G401 (cell line): ENCODE results near the gene MYO5B. TPM values are rescaled to one million over a fixed set of nuclear protein-coding genes. Genes with fewer than 3 reads are reported as not detected.
"Not testable (repeated sequence)": the region's sequence is repeated elsewhere in the genome, so short reads cannot be mapped to it uniquely, and the experiment has no call there.

ENCODE experiments used
- DNase-seq: peaks from one replicate; pipeline ENCODE4 v3.0.0-alpha.2; 2015; ENCODE audit warnings: low spot score
- in situ Hi-C: cut with HindIII; loops from 2 replicates; pipeline ENCODE4 v1.10.0; 2016; ENCODE audit warnings: low sequenced_read_pairs, mixed read lengths
- total RNA-seq: library from RNA; depleted of rRNA; stranded (reverse); fragments of >200 nt; shearing (Covaris generic); gene quantifications from 2 replicates; pipeline ENCODE4 v1.2.3, GENCODE V29; 2014

Gene MYO5B
- total RNA-seq, 1 experiment from 2014 or later: not detected

DNA sequence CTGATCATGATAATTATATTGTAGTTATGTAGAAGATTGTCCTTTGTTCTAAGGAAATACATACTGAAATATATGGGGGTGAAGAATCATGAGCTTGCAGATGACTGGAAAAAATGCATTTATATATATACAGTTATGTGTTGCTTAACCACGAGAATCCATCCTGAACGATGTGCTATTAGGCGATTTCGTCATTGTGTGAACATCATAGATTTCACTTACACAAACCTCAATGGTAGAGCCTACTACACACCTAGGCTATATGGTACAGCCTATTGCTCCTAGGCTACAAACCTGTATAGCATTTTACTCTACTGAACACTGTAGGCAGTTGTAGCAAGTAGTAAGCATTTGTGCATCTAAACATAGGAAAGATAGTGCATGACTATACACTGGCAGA, 379.0 kb downstream of the MYO5B start:
- in situ Hi-C loops: no loop called here

DNA sequence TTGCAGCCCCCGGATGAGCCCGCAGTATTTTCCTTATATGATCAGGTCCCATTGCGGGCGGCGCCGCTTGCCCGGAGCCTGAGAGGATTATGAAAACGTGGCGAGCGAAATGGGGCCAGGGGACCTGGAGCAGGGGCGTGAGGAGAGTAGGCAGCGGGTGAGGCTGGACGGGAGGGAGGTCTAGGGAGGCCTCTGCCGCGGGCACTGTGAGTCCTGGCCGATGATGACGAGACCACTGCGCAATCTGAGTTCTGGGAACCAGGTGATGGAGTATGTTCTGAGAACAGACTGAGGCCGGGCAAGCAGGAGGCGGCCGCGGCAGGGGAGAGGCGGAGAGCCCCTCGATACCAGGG, 380.8 kb downstream of the MYO5B start:
- DNase-seq: no peak
- in situ Hi-C loops: no loop called here

More for the DNA sequence above, 379.0 kb downstream of the MYO5B start:
- DNase-seq: no peak

DNA sequence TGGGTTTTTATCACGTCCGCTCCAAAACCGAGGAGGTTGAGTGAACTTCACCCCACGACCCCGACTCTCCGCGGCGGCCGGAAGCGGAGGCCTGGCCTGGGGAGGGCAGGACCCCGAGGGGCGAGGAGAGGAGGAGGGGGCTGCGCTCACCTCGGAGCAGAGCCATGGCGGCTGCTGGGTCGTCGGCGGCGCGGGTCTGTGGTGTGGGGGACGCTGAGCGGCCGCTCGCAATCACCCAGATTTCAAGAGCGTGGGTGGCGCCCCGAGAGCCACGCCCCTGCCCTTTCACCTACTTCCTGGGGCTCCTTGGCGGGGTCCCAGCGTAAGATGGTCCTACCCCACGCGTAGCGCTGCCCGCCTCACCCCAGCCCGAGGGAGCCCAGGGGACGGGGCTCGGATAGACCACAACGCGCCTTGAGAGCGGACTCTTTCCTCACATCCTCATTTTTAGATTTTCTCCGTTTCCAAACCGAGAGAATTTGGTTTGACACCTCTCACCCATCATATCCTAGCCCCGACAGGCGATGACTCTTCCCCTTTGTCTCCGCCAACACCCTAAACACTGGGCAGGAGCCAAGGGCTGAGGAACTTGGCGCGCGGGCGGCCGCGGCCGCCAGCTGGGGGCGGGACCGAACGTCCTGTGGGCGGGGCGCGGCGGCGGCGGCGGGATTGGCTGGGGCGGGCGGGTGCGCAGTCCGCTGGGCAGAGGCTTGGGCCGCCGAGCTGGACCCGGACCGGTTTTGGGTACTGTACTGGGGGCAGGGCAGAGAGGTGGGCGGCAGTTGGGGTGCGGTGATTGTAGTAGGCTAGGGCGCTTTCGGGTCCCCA, 381.4 kb downstream of the MYO5B start, which contains the start of gene ACAA2:
Gene ACAA2 (minus strand): TSS at position 215 of the 828 bp plus-strand sequence. CDS start 49 bp downstream, at position 166.
- peak; percentile 83 for DNase-seq
- in situ Hi-C loops: no loop called here

DNA sequence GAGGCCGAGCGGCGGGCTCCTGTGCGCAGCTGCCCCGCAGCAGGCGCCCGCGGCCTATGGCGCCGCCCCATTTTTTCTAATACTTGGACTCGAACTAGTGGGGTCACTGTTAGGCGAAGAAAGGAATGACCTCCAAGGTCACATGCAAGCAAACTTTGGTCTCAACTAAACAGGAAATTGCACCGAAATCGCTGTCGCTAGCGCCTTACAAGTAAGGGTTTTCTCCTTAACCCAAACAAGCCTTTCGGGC, 382.0 kb downstream of the MYO5B start:
- in situ Hi-C loops: no loop called here
- DNase-seq: peak; percentile 40

DNA sequence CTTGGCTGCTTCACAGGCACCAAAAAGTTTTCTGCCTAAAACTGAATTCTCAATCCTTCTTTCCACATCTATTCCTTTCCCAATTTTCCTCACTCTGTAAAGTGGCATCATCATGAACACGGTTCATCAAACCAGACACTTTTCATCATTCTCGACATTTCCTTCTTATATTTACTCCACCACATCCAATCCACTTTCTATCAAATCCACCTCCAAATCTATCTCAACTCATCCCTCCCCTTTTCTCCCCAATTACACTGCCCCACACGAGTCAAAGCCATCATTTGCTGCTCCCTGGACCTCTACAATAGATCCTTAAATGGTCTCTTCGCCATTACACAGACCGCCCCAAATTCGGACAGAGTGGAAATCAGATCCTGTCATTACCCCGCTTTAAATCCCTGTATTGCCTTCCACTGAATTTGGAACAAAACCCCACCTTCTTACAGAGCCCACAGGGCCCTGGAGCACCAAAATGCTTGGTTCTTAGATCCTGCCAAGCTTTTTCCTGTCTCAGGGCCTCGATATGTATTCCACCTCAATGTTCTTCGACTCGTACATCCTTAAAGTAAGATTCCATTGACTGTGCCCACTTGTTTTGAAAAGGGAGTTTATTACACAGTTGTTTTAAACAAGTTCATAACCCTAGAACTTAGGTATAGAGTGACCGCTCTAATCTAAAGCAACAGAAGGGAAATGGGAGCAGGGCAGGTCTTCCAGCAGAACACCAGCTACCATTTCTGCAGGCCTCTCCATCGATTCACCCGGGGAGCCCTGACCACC, 382.5 kb downstream of the MYO5B start:
- in situ Hi-C loops: no loop called here
- peak; percentile 45 for DNase-seq

DNA sequence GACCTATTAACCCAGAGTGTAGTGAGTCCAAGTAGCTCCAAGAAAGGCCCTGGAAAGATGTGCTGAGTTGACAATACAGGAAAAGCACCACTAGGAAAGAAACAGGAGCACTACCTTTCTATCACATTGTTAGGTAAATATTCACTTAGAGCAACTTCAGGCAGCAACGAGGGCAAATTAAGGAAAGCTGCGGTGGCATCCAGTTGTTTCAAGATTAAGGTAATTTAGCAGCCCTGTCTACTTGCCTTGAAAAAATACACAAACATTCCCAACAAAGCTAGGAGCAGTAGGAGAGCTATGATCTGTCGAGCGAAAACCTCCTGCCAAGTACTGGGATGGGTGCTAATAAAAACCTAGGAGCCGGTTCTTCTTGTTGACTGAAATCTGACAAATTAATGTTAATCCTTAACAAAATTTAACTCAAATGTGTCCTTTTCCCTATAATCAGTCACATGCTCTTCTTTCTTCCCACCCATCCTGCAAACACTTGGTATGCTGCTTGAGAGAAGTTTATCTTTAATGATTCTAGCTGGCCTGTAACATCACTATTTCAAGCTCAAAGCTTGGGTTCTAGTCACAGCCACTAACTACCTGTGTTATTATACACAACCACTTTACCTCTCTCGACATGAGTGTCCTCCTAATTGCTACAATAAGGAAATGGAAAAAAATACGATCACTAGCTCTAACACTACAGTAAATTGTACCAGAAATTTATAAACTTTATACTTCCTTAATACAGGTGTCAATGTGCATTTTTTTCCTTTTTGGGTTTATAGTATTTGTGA, 383.6 kb downstream of the MYO5B start:
- in situ Hi-C loops: no loop called here
- peak; percentile 7 for DNase-seq

DNA sequence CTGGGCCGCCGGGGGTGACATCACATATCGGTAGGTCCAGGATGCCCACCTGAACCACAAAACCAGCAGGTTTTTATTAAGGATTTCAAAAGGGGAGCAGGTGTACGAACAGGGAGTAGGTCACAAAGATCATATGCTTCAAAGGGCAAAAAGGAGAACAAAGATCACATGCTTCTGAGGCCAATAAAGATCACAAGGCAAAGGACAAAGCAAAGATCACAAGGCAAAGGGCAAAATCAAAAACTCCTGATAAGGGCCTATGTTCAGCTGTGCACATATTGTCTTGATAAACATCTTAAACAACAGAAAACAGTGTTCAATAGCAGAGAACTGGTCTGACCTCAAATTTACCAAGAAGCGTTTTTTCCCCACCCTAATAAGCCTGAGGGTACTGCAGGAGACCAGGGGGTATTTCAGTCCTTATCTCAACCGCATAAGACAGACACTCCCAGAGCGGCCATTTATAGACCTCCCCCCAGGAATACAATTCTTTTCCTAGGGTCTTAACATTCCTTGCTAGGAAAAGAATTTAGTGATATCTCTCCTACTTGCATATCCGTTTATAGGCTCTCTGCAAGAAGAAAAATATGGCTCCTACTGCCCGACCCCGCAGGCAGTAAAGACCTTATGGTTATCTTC, 386.3 kb downstream of the MYO5B start:
- DNase-seq, in situ Hi-C loops: not testable (repeated sequence)

DNA sequence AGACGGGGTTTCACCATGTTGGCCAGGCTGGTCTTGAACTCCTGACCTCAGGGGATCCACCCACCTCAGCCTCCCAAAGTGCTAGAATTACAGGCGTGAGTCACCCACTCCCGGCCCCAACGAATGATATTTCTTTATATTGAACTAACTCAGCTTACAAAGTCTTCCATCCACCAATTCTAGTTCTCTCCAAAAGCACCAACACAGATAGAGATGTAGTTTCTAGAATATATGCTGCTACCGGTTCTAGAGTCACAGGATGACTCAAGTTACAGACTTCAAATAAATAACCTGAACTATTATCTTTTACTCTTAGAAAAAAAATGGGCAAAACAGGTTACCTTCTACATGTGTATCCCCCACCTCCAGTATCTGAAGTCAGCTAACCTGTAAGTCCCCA, 390.9 kb downstream of the MYO5B start:
- in situ Hi-C loops: no loop called here
- no peak for DNase-seq

DNA sequence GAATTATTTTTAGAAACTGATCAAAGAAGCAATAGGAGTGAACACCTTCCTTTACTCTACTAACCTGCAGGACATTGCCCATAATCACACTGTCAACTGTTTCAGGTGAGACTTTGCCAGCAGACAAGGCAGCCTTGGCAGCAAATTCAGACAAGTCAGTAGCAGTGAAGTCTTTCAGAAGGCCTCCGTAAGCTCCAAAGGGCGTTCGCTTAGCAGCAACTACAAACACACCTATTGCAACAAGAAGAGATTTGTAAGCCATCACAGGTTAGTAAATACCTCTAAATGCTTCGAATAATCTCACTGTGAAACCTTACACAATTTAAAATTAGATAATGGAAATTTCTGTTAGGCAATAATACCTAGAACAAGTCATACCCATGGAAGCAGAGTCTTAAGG, 392.3 kb downstream of the MYO5B start:
- no peak for DNase-seq
- in situ Hi-C loops: no loop called here

DNA sequence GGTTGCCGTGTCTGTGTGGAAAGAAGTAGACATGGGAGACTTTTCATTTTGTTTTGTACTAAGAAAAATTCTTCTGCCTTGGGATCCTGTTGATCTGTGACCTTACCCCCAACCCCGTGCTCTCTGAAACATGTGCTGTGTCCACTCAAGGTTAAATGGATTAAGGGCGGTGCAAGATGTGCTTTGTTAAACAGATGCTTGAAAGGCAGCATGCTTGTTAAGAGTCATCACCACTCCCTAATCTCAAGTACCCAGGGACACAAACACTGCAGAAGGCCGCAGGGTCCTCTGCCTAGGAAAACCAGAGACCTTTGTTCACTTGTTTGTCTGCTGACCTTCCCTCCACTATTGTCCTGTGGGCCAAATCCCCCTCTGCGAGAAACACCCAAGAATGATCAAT, 394.5 kb downstream of the MYO5B start:
- DNase-seq, in situ Hi-C loops: not testable (repeated sequence)

DNA sequence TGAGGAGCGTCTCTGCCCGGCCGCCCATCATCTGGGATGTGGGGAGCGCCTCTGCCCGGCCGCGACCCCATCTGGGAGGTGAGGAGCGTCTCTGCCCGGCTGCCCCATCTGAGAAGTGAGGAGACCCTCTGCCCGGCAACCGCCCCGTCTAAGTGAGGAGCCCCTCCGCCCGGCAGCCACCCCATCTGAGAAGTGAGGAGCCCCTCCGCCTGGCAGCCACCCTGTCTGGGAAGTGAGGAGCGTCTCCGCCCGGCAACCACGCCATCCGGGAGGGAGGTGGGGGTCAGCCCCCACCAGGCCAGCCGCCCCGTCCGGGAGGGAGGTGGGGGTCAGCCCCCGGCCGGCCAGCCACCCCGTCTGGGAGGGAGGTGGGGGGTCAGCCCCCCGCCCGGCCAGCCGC, 395.1 kb downstream of the MYO5B start:
- in situ Hi-C loops: not testable (repeated sequence)

DNA sequence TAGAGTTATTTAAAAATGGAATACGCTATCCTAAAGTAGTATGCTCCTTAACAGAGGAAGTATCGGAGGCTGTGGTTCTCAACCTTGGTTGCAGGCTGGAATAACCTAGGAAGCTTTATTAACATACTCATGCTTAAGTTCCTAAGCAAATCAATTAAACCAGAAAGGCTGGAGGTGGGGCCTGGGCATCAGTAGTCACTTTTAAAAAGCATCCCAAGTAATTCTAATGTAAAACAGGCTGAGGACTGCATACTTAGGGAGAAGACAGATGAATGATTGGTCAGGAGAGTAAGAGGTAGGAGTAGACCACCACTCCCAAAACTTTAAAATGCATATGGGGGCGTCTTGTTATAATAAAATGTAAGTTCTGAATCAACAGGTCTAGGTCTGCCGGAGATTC, 396.9 kb downstream of the MYO5B start:
- DNase-seq: no peak
- in situ Hi-C loops: no loop called here

More for the DNA sequence above, 395.1 kb downstream of the MYO5B start:
- not testable (repeated sequence) for DNase-seq

DNA sequence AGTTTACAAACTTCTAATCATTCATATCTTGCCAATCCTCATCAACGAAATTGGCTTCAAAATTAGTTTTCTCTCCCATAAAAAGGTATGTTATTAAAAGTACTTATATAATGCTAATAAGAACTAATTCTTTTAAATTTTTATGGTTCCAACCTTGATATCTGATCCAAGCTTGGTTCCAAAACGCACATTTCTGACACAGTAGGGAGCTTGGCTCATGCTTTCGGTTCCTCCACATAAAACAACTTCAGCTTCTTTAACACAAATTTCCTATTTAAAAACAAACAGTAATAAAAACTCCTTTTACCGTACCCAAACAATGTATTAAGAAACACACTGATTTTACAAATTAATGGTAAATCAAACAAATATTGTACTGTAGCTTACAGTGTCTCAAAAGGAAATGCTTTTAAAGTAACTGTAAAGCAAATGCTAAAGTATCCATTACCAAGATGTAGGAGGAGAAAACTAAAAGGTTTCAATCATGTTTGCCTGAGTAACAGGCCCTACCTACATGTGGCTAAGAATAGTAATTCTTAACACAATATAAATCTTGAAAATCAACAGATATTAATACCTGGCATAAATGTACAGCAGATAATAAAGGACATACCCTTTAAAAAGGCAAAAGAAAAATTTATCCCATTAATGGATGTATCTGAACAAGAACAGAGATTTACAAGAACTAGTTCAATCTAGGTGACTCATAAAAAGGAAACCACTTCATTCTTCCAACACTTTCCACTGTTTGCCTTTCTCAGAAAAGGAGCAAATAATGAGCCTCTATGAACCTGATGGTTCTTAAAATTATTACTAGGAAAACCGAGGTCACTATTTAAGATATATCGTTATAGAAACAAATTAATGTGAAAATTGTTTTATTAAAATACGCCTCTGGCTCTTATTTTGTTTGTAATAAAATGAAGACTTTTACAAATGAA, 399.1 kb downstream of the MYO5B start:
- in situ Hi-C loops: no loop called here
- DNase-seq: no peak

DNA sequence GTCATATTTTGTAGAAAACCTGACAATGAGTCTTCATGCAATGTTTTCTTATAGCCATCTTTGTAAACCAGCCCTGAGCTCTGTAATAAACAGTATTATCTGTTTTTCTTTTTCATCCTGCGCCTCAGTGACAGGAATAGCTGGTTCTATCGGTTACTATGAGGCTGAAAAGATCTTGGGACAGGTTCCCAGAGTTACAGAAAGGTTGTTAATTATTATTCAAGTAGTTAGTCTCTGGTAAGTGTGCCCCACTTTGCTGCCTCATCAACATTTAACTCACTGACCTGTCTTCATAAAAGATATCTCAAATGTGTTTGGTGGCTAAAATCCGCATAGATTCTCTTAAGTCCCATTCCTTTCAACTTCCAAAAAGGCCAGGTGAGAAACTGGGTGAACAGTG, 400.2 kb downstream of the MYO5B start:
- DNase-seq: no peak
- in situ Hi-C loops: no loop called here

DNA sequence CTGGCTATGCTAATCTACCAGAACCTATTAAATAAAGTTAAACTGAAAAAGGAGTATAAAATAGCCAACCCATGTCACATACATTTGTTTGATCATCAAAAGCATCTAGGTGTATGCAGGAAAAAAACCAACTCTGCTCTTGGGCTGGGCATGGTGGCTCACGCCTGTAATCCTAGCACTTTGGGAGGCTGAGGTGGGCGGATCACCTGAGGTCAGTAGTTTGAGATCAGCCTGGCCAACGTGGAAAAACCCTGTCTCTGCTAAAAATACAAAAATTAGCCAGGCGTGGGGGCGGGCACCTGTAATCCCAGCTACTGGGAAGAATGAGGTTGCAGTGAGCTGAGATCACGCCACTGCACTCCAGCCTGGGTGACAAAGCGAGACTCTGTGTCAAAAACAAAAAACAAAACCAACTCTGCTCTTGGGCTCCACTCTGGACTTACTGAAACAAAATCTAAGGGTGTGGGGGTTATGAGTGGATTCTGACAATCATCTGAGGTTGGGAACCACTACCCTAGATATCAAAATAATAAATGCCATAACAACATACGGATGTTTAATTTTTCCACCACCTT, 405.3 kb downstream of the MYO5B start:
- DNase-seq, in situ Hi-C loops: not testable (repeated sequence)

DNA sequence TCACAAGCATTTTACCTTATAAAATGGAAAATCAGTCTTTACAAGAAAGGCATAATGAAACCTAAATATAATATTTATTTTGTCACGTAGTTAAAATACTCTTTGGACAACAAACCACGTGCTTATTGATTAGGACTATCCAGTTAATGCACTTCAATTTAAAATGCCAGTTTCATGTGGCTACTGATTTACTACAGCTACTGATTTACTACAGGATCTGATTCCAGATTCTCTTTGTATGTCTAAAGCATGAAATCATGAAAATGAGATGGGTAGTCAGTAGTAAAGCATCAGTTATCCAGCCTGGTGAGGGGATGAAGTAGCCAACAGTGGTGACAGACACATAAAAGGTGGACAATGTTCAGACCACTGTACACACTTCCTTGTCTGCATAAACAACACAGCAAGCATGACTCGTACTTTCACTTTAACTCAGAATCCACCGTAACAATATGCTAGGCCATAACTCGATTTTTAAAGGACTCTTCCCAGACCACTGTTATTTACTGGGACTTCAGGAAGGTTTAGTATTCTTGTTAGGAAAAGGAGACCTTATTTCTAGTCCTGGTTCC, 406.5 kb downstream of the MYO5B start:
- in situ Hi-C loops: no loop called here
- DNase-seq: no peak

DNA sequence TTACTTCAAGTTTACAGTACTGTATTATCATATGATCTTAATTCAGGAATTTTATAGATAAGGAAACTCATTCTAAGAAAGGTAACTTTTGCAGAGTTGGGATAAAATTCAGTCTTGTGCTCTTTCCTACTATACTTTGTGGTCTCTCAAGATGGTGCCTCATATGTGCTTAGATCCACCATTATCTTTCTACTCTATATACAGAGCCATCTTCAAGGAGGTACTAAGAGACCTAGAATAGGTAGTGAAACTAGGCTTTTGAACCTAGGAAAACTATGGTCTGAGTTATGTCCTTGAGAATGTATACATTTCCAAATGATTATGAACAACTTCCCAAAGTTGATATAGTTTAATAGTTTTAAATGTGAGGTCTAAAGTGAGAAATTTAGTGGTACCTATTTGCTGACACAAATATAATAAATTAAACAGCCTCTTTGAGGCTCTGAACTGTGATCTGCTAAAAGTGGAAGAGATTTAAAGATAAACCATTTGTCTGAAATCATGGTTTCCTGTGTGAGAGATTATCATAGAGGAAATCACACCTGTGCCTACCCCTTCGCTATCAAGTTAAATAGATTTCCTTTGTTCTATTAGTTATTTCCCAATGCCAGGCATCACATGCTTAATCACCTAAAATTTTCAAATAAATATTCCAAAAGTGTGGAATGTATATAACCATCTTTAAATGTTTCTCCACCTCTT, 408.8 kb downstream of the MYO5B start:
- DNase-seq: no peak
- in situ Hi-C loops: no loop called here
